ENCODE measurements around the gene FGFRL1. TPM values are rescaled to one million over a fixed set of nuclear protein-coding genes. Genes with fewer than 3 reads are reported as not detected.
A peak's percentile ranks its signal among the peaks of the same experiment; 100 is the strongest.

The FGFRL1 gene
- total and polyA plus RNA-seq, 2 of the 13 experiments (the other 11 are each of a cell fraction or from before 2014, with no cell fraction given): 19.1 to 30.6 TPM

GRCh38 chr4:986879-987623 is 24.4 kb upstream of the FGFRL1 start, which contains the start of gene IDUA (continued):
- TF ChIP-seq AKNA (CRISPR knock-in tag; IDR thresholded peaks at IDR 0.05; ENCODE audit: borderline replicate concordance): 0 out of 2 replicates have a peak, but pooled peaks have one; percentile 23
- TF ChIP-seq HMGA1 (CRISPR knock-in tag; conservative IDR thresholded peaks at IDR 0.05): no peak
- TF ChIP-seq POLR2G (IDR thresholded peaks at IDR 0.05; ENCODE audit: low read depth, low read length): peak; percentile 76
- TF ChIP-seq PHF5A (CRISPR knock-in tag; IDR thresholded peaks at IDR 0.05; ENCODE audit: low read depth, unreplicated experiment): peak; percentile 28
- peak; percentile 63; the same call in 1 of the 2 replicates for TF ChIP-seq ZMAT3 (CRISPR knock-in tag; conservative IDR thresholded peaks at IDR 0.05)
- TF ChIP-seq ZBTB38 (CRISPR knock-in tag; IDR thresholded peaks at IDR 0.05): peak; percentile 55; the same call in 1 of the 2 replicates
- no peak for TF ChIP-seq ZNF850 (CRISPR knock-in tag; conservative IDR thresholded peaks at IDR 0.05)
- TF ChIP-seq ETV5 (CRISPR knock-in tag; IDR thresholded peaks at IDR 0.05; ENCODE audit: borderline replicate concordance): 0 out of 2 replicates have a peak, but pooled peaks have one; percentile 6
- 0 out of 2 replicates have a peak, but pooled peaks have one; percentile 55 for TF ChIP-seq NRL (CRISPR knock-in tag; IDR thresholded peaks at IDR 0.05; ENCODE audit: borderline replicate concordance)
- peak; percentile 74; the same call in 1 of the 2 replicates for TF ChIP-seq BRCA1 (CRISPR knock-in tag; IDR thresholded peaks at IDR 0.05)
- TF ChIP-seq ESRRA (CRISPR knock-in tag; IDR thresholded peaks at IDR 0.05; ENCODE audit: low read depth): peak; percentile 67
- TF ChIP-seq SAFB2 (CRISPR knock-in tag; IDR thresholded peaks at IDR 0.05; ENCODE audit: borderline replicate concordance, low read depth): peak; percentile 89
- peak; percentile 78; the same call in 1 of the 2 replicates for TF ChIP-seq ZNF562 (CRISPR knock-in tag; IDR thresholded peaks at IDR 0.05; ENCODE audit: borderline replicate concordance)
- peak; percentile 45; the same call in 1 of the 2 replicates for TF ChIP-seq SIN3A (IDR thresholded peaks at IDR 0.05; ENCODE audit: borderline replicate concordance, low read depth, low read length)
- TF ChIP-seq GABPB1 (CRISPR knock-in tag; IDR thresholded peaks at IDR 0.05): peak; percentile 79
- 0 out of 2 replicates have a peak, but pooled peaks have one; percentile 33 for TF ChIP-seq TFE3 (CRISPR knock-in tag; IDR thresholded peaks at IDR 0.05)
- TF ChIP-seq SALL1 (CRISPR knock-in tag; IDR thresholded peaks at IDR 0.05): peak; percentile 57; the same call in 1 of the 2 replicates
- 0 out of 2 replicates have a peak, but pooled peaks have one; percentile 37 for TF ChIP-seq KAT8 (CRISPR knock-in tag; IDR thresholded peaks at IDR 0.05)
- TF ChIP-seq ZSCAN21 (CRISPR knock-in tag; IDR thresholded peaks at IDR 0.05; ENCODE audit: borderline replicate concordance): peak; percentile 69; the same call in 1 of the 2 replicates
- peak; percentile 72 for TF ChIP-seq IKZF4 (CRISPR knock-in tag; IDR thresholded peaks at IDR 0.05; ENCODE audit: borderline replicate concordance, low read depth, not compliant biosample characterization)
- TF ChIP-seq SP4 (CRISPR knock-in tag; IDR thresholded peaks at IDR 0.05): peak; percentile 66
- peak; percentile 78 for TF ChIP-seq TAF15 (IDR thresholded peaks at IDR 0.05; ENCODE audit: low read depth, low read length, poor library complexity, severe bottlenecking)
- TF ChIP-seq WIZ (CRISPR knock-in tag; IDR thresholded peaks at IDR 0.05): no peak

All from HepG2 (cell line).